Hematopoietic multipotent progenitor cell treated with erythropoietin and hydrocortisone succinate and interleukin-3 and kit ligand, for 15 days (in vitro differentiated cells): ENCODE measurements around the gene PLEKHA6.

Experiments used
- DNase-seq: peaks from one replicate; pipeline ENCODE4 v3.0.0-alpha.2; 2015; ENCODE audit warnings: low spot score

The PLEKHA6 gene

GRCh38 chr1:204380293-204380831 lies 20.6 kb upstream of the PLEKHA6 start:
- DNase-seq = no peak

GRCh38 chr1:204377800-204378668 lies 18.3 kb upstream of the PLEKHA6 start:
- no peak for DNase-seq

GRCh38 chr1:204376919-204377799 lies 17.4 kb upstream of the PLEKHA6 start:
- DNase-seq = no peak

GRCh38 chr1:204376465-204376864 lies 16.7 kb upstream of the PLEKHA6 start:
- no peak for DNase-seq

- no peak for DNase-seq
Measured at GRCh38 chr1:204373911-204374310, 14.2 kb upstream of the PLEKHA6 start.

- no peak for DNase-seq
Measured at GRCh38 chr1:204370176-204370575, 10.4 kb upstream of the PLEKHA6 start.

- no peak for DNase-seq
Measured at GRCh38 chr1:204368996-204369726, 9.4 kb upstream of the PLEKHA6 start.

GRCh38 chr1:204367956-204368355 lies 8.2 kb upstream of the PLEKHA6 start:
- DNase-seq = no peak

GRCh38 chr1:204367193-204367858 lies 7.6 kb upstream of the PLEKHA6 start:
- DNase-seq = no peak

- DNase-seq = no peak
Measured at GRCh38 chr1:204366759-204367158, 7.0 kb upstream of the PLEKHA6 start.

GRCh38 chr1:204363335-204364114 lies 3.8 kb upstream of the PLEKHA6 start:
- peak; percentile 73 for DNase-seq

- no peak for DNase-seq
Measured at GRCh38 chr1:204362984-204363334, 3.2 kb upstream of the PLEKHA6 start.

- DNase-seq = no peak
Measured at GRCh38 chr1:204361781-204362180, 2.1 kb upstream of the PLEKHA6 start.

- DNase-seq = no peak
Measured at GRCh38 chr1:204361341-204361771, 1.6 kb upstream of the PLEKHA6 start.

GRCh38 chr1:204360314-204360713 lies 585 bp upstream of the PLEKHA6 start:
- DNase-seq = no peak

GRCh38 chr1:204359131-204359473 lies 627 bp downstream of the PLEKHA6 start:
- no peak for DNase-seq

GRCh38 chr1:204358605-204359004 lies 1.1 kb downstream of the PLEKHA6 start:
- DNase-seq = no peak

GRCh38 chr1:204357551-204358490 lies 1.9 kb downstream of the PLEKHA6 start:
- no peak for DNase-seq

GRCh38 chr1:204356997-204357396 lies 2.7 kb downstream of the PLEKHA6 start:
- DNase-seq = no peak

GRCh38 chr1:204355913-204356312 lies 3.8 kb downstream of the PLEKHA6 start:
- no peak for DNase-seq
